Natural killer cell (primary cell): Measurements from ENCODE around the gene TNIK. TPM values are rescaled to one million over a fixed set of nuclear protein-coding genes. Genes with fewer than 3 reads are reported as not detected.

Source experiments
- ATAC-seq, 3 donors: fragments of 150-1000 bp in 2 of 3; fragments of 200-7000 bp in 1 of 3; cut with Tn5 transposase; 1 replicate in 1 of 3; 2 replicates in 2 of 3; pipeline ENCODE4 v1.10.0; 2021; ENCODE audit warnings: mild to moderate bottlenecking in 2 of 3, moderate library complexity in 2 of 3
- DNase-seq, 2 donors: peaks; one replicate each; pipeline versions ENCODE4 v3.0.0 to v3.0.0-alpha.2; 2013 to 2021; ENCODE audit warnings: mixed read lengths in 1 of 2
- H3K27ac ChIP-seq: one replicate; pipeline ENCODE4 v1.5.1; 2013; ENCODE audit warnings: mild to moderate bottlenecking, low read length
- H3K27me3 ChIP-seq: one replicate; pipeline ENCODE4 v1.6.1; 2013; ENCODE audit warnings: low read length; ENCODE audit not compliant: control insufficient read depth, insufficient read depth
- H3K36me3 ChIP-seq: one replicate; pipeline ENCODE4 v1.6.1; 2013; ENCODE audit warnings: low read length; ENCODE audit not compliant: control insufficient read depth, insufficient read depth
- H3K4me1 ChIP-seq: one replicate; pipeline ENCODE4 v1.6.1; 2013; ENCODE audit warnings: low read length; ENCODE audit not compliant: control insufficient read depth, insufficient read depth
- H3K4me3 ChIP-seq: one replicate; pipeline ENCODE4 v1.5.1; 2013; ENCODE audit warnings: low read length
- H3K9me3 ChIP-seq: one replicate; pipeline ENCODE4 v1.6.1; 2013; ENCODE audit warnings: low read length; ENCODE audit not compliant: control insufficient read depth, insufficient read depth
- H3K27ac Mint-ChIP-seq, 2 donors: one replicate each; pipeline ENCODE4 v1.8.0; 2022; ENCODE audit warnings: mild to moderate bottlenecking in 2 of 2, mixed read lengths in 2 of 2, moderate library complexity in 1 of 2
- H3K27me3 Mint-ChIP-seq, 2 donors: one replicate each; pipeline ENCODE4 v1.8.0; 2022; ENCODE audit warnings: low read depth in 2 of 2, mixed read lengths in 2 of 2
- H3K36me3 Mint-ChIP-seq: one replicate; pipeline ENCODE4 v1.8.0; 2022; ENCODE audit warnings: mixed read lengths
- H3K4me1 Mint-ChIP-seq, 2 donors: one replicate each; pipeline ENCODE4 v1.8.0; 2022; ENCODE audit warnings: mixed read lengths in 2 of 2
- H3K4me3 Mint-ChIP-seq: one replicate; pipeline ENCODE4 v1.8.0; 2022; ENCODE audit warnings: mild to moderate bottlenecking, moderate library complexity, mixed read lengths
- H3K9me3 Mint-ChIP-seq, 2 donors: one replicate each; pipeline ENCODE4 v1.8.0; 2022; ENCODE audit warnings: mixed read lengths in 2 of 2
- WGBS: methylation state at CpG from one replicate; pipeline ENCODE4 v1.1.7; 2013; ENCODE audit warnings: missing lambda C conversion rate; ENCODE audit not compliant: insufficient coverage; 5-methylcytosine and 5-hydroxymethylcytosine counted together
- intact Hi-C: fragments of 100-400 bp; cut with micrococcal nuclease; formaldehyde crosslinking; loops from one replicate; pipeline ENCODE4 v1.14.2; 2022
- total RNA-seq, 4 donors: library from RNA; stranded (reverse); fragments of 120-200 nt in 1 of 4; gene quantifications; one replicate each; pipeline versions ENCODE4 v1.2.3 to v1.2.4, GENCODE V29; 2013 to 2022
- TF ChIP-seq, protein P1 (sequence below): fragments of 200-600 bp; IDR thresholded peaks from one replicate; pipeline ENCODE4 v1.8.0; 2022; ENCODE audit warnings: antibody characterized with exemption

The TNIK gene
- total RNA-seq, 3 donors from 2014 or later (not counting 1 experiment from before 2014, with no cell fraction given): 93.7 to 122 (median 119) TPM

GRCh38 chr3:171056528-171056927 lies 403.7 kb downstream of the TNIK start:
- H3K27me3 Mint-ChIP-seq: peaks cover 0 to 4% of the 10 kb centered on the region in 2 donors
- H3K4me3 ChIP-seq: no peak overlapping the region
- WGBS: 90% methylated on average over 4 of the region's 5 CpGs
- no peak overlapping the region for H3K27ac ChIP-seq
- no peak overlapping the region for H3K4me3 Mint-ChIP-seq
- no peaks in the 10 kb centered on the region for H3K9me3 Mint-ChIP-seq
- no peaks in the 10 kb centered on the region for H3K4me1 Mint-ChIP-seq
- no peaks in the 10 kb centered on the region for H3K27me3 ChIP-seq
- H3K4me1 ChIP-seq: no peaks in the 10 kb centered on the region
- intact Hi-C loops: no loop called here
- no peaks in the 10 kb centered on the region for H3K9me3 ChIP-seq
- no peak for DNase-seq
- no peak for ATAC-seq
- no peaks in the 10 kb centered on the region for H3K36me3 ChIP-seq
- TF ChIP-seq, protein P1, sequence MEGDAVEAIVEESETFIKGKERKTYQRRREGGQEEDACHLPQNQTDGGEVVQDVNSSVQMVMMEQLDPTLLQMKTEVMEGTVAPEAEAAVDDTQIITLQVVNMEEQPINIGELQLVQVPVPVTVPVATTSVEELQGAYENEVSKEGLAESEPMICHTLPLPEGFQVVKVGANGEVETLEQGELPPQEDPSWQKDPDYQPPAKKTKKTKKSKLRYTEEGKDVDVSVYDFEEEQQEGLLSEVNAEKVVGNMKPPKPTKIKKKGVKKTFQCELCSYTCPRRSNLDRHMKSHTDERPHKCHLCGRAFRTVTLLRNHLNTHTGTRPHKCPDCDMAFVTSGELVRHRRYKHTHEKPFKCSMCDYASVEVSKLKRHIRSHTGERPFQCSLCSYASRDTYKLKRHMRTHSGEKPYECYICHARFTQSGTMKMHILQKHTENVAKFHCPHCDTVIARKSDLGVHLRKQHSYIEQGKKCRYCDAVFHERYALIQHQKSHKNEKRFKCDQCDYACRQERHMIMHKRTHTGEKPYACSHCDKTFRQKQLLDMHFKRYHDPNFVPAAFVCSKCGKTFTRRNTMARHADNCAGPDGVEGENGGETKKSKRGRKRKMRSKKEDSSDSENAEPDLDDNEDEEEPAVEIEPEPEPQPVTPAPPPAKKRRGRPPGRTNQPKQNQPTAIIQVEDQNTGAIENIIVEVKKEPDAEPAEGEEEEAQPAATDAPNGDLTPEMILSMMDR: no peak
- H3K27ac Mint-ChIP-seq: no peak overlapping the region
- no peaks in the 10 kb centered on the region for H3K36me3 Mint-ChIP-seq

DNA sequence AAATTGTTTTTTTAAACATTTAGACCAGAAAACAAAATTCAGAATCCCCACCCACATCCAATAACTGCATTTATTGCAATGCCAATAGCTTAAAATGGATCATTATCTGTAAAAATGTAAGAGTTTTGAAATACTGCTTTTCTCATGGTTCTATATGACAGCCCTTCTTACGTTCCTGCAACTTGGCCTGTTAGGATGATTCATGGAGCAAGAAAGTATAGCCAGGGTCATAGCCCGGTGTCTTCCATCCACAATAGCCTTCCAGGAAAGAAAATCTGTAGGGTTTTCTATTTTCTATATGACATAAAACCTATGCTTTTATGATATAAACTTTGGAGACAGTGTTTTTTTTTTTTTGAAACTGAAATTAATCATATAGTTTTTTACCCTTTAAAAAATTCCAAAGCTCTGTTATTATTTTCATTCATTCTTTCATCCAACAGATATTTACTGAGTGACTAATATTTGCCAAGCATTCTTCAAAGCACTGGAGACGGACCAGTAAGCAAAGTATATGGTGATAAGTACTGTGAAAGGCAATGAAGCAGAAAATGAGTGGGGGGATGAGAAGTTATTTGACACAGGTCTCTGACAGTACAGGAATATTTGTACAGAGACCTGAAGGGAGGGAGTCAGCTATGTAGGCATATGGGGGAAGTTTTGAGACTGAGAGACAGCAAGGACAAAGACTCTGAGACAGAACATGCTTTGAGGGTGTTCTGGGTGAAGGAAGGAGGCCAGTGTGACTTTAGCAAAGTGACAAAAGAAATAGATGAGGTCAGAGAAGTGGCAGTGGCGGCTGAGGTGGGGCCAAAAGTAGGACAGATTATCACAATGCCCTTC lies 404.6 kb downstream of the TNIK start:
- DNase-seq: no peak
- Mint-ChIP-seq H3K4me1 (no peaks in the 10 kb centered on the region), H3K27ac (no peak overlapping the region), H3K4me3 (no peak overlapping the region), H3K36me3 (no peaks in the 10 kb centered on the region), H3K9me3 (no peaks in the 10 kb centered on the region), H3K27me3 (peaks cover 0 to 5% of the 10 kb centered on the region in 2 donors)
- TF ChIP-seq, protein P1: no peak
- intact Hi-C loops: no loop called here
- Histone ChIP-seq H3K36me3 (no peaks in the 10 kb centered on the region), H3K4me1 (no peaks in the 10 kb centered on the region), H3K9me3 (no peaks in the 10 kb centered on the region), H3K27ac (no peak overlapping the region), H3K4me3 (no peak overlapping the region), H3K27me3 (no peaks in the 10 kb centered on the region)
- ATAC-seq: no peak
- 81% methylated on average over 3 of the region's 4 CpGs for WGBS

- intact Hi-C loops: no loop called here
- H3K27me3 ChIP-seq: no peaks in the 10 kb centered on the region
- TF ChIP-seq, protein P1: no peak
- Mint-ChIP-seq H3K36me3 (no peaks in the 10 kb centered on the region), H3K27me3 (peaks cover 0 to 7% of the 10 kb centered on the region in 2 donors), H3K4me1 (no peaks in the 10 kb centered on the region), H3K4me3 (no peak overlapping the region), H3K27ac (no peak overlapping the region), H3K9me3 (no peaks in the 10 kb centered on the region)
- DNase-seq (no peak), ATAC-seq (no peak)
- H3K36me3 ChIP-seq: no peaks in the 10 kb centered on the region
- H3K4me1 ChIP-seq: no peaks in the 10 kb centered on the region
- no peak overlapping the region for H3K4me3 ChIP-seq
- H3K27ac ChIP-seq: no peak overlapping the region
- H3K9me3 ChIP-seq: no peaks in the 10 kb centered on the region
Measured at GRCh38 chr3:171054921-171055320, 405.3 kb downstream of the TNIK start.

DNA sequence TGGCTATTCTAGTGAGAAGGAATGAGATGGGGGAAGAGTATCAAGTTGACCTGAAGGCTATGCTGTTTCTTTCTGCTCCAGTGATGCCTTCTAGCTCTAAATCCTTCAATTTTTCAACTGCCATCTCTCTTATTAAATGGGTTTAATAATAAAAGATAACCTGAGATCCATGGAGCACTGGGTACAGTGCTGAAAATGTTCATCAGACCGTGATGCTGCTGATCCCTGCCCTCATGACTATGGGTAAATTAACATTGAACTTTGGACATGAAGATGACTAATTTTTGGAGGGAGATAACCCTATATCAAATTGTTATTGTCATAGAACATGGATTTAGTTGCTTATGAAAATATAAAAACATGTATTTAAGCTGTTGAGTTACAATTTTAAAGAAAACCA lies 406.0 kb downstream of the TNIK start:
- H3K27ac Mint-ChIP-seq: no peak overlapping the region
- DNase-seq (no peak), ATAC-seq (no peak)
- H3K4me3 ChIP-seq: no peak overlapping the region
- no peaks in the 10 kb centered on the region for H3K36me3 ChIP-seq
- H3K27ac ChIP-seq: no peak overlapping the region
- no peaks in the 10 kb centered on the region for H3K9me3 ChIP-seq
- intact Hi-C loops: no loop called here
- H3K4me3 Mint-ChIP-seq: no peak overlapping the region
- peaks cover 0 to 7% of the 10 kb centered on the region in 2 donors for H3K27me3 Mint-ChIP-seq
- no peaks in the 10 kb centered on the region for H3K4me1 Mint-ChIP-seq
- 89% methylated on average over 1 of the region's 1 CpG for WGBS
- TF ChIP-seq, protein P1: no peak
- no peaks in the 10 kb centered on the region for H3K36me3 Mint-ChIP-seq
- H3K27me3 ChIP-seq: no peaks in the 10 kb centered on the region
- H3K4me1 ChIP-seq: no peaks in the 10 kb centered on the region
- no peaks in the 10 kb centered on the region for H3K9me3 Mint-ChIP-seq
